HepG2 (cell line): Measurements from ENCODE around the gene DUSP22. TPM values are rescaled to one million over a fixed set of nuclear protein-coding genes. Genes with fewer than 3 reads are reported as not detected.

Experiments used
- ATAC-seq: fragments of 200-7000 bp; cut with Tn5 transposase; 3 replicates; pipeline ENCODE4 v1.9.1; 2020; ENCODE audit warnings: mild to moderate bottlenecking, moderate library complexity
- BruUV-seq: library from RNA; stranded (reverse); fragments of 400-500 nt; replicated peaks from 2 replicates; lab custom pipeline; 2021; lab: Mats Ljungman, UMichigan
- CTCF ChIA-PET: fragments of 300-600 bp; formaldehyde crosslinking; extraction: SDS; loops from one replicate; lab custom pipeline; 2021; ENCODE audit warnings: low total read pairs, inconsistent platforms, low intra/inter-chr PET ratio; lab: Yijun Ruan, JAX
- POLR2A ChIA-PET: fragments of 350-600 bp; sonication (Branson Sonifier 250); formaldehyde crosslinking; loops from one replicate; lab custom pipeline; 2020; ENCODE audit warnings: antibody characterized with exemption, inconsistent platforms; lab: Yijun Ruan, JAX
- DNase-seq: peaks from one replicate; pipeline ENCODE4 v3.0.0-alpha.2; 2015; ENCODE audit warnings: low spot score
- FAIRE-seq: peaks from 3 replicates; lab custom pipeline; 2011; peaks lifted over from hg19 to GRCh38; lab: Jason Lieb, UNC
- H2AFZ ChIP-seq: one replicate; pipeline ENCODE4 v1.6.1; 2011; ENCODE audit warnings: low read length, inconsistent platforms
- H3K27ac ChIP-seq: fragments of 300-600 bp; 3 replicates; pipeline ENCODE4 v1.8.0; 2011; ENCODE audit warnings: mixed run types, mild to moderate bottlenecking, mixed read lengths, low read length, inconsistent platforms; ENCODE audit not compliant: insufficient read depth; ENCODE audit errors: extremely low read length
- H3K27me3 ChIP-seq, 2 experiments: fragments of 200-600 bp in 1 of 2; 2 replicates in 1 of 2; 3 replicates in 1 of 2; pipeline versions ENCODE4 v1.6.0 to v1.8.0; 2011; ENCODE audit warnings: low read length in 2 of 2, mild to moderate bottlenecking in 2 of 2, moderate library complexity in 2 of 2, inconsistent platforms in 1 of 2; ENCODE audit not compliant: insufficient read depth in 2 of 2, control insufficient read depth in 1 of 2
- H3K36me3 ChIP-seq, 2 experiments: fragments of 200-600 bp in 1 of 2; replicated peaks in 1 of 2; 2 replicates in 1 of 2; 3 replicates in 1 of 2; pipeline versions ENCODE4 v1.5.1 to v1.8.0; 2011; ENCODE audit warnings: low read length in 2 of 2, inconsistent platforms in 1 of 2; ENCODE audit not compliant: insufficient read depth in 2 of 2, control insufficient read depth in 1 of 2
- H3K4me1 ChIP-seq: 2 replicates; pipeline ENCODE4 v1.5.1; 2012; ENCODE audit warnings: low read length, inconsistent platforms; ENCODE audit not compliant: insufficient read depth
- H3K4me2 ChIP-seq: 2 replicates; pipeline ENCODE4 v1.6.0; 2011; ENCODE audit warnings: low read depth, low read length, inconsistent platforms
- H3K4me3 ChIP-seq, 3 experiments: fragments of 200-600 bp in 1 of 3; sonication (generic), shearing (Covaris generic) in 1 of 3; replicated peaks in 1 of 3; 2 replicates each; pipeline ENCODE4 v1.5.1; 2011 to 2016; ENCODE audit warnings: low read length in 3 of 3, inconsistent platforms in 2 of 3, low read depth in 2 of 3, mild to moderate bottlenecking in 2 of 3, control low read depth in 1 of 3, mixed read lengths in 1 of 3; ENCODE audit not compliant: insufficient read depth in 1 of 3
- H3K79me2 ChIP-seq: one replicate; pipeline ENCODE4 v1.6.1; 2011; ENCODE audit warnings: low read length, inconsistent platforms; ENCODE audit not compliant: insufficient read depth
- H3K9ac ChIP-seq: 2 replicates; pipeline ENCODE4 v1.6.0; 2011; ENCODE audit warnings: mild to moderate bottlenecking, low read depth, low read length, inconsistent platforms; ENCODE audit not compliant: insufficient read depth
- H3K9me3 ChIP-seq: 2 replicates; pipeline ENCODE4 v1.5.1; 2012; ENCODE audit warnings: mild to moderate bottlenecking, low read length
- H4K20me1 ChIP-seq: 2 replicates; pipeline ENCODE4 v1.6.0; 2011; ENCODE audit warnings: inconsistent platforms, mild to moderate bottlenecking, low read length, moderate library complexity; ENCODE audit not compliant: insufficient read depth
- LCORL ChIP-seq, 2 experiments: fragments of 450-650 bp in 1 of 2; sonication (generic) in 1 of 2; formaldehyde crosslinking in 1 of 2; IDR thresholded peaks; 2 replicates each; pipeline versions ENCODE4 v1.5.0 to v1.6.1; 2017 to 2020; ENCODE audit warnings: antibody characterized with exemption in 1 of 2, missing genetic modification reagents in 1 of 2
- MXD1 ChIP-seq: sonication (generic); formaldehyde crosslinking; IDR thresholded peaks from 2 replicates; pipeline ENCODE4 v1.4.0; 2020; ENCODE audit warnings: mild to moderate bottlenecking, missing genetic modification reagents
- NAIF1 ChIP-seq: sonication (generic); formaldehyde crosslinking; IDR thresholded peaks from 2 replicates; pipeline ENCODE4 v1.5.0; 2020; ENCODE audit warnings: mild to moderate bottlenecking, missing genetic modification reagents, borderline replicate concordance
- SRSF9 ChIP-seq: fragments of 200-400 bp; formaldehyde crosslinking; IDR thresholded peaks from 2 replicates; pipeline ENCODE4 v1.6.1; 2018; ENCODE audit warnings: borderline replicate concordance, mild to moderate bottlenecking, low read depth, low read length; ENCODE audit not compliant: insufficient read depth, poor library complexity, severe bottlenecking
- TRIM22 ChIP-seq: fragments of 450-650 bp; IDR thresholded peaks from 2 replicates; pipeline ENCODE4 v1.6.1; 2017
- ZNF256 ChIP-seq: sonication (generic); formaldehyde crosslinking; conservative IDR thresholded peaks from 2 replicates; pipeline ENCODE4 v1.4.0; 2020; ENCODE audit warnings: missing genetic modification reagents
- WGBS: methylation state at CpG from one replicate; pipeline ENCODE4 v1.1.6; 2017; ENCODE audit warnings: low lambda C conversion rate; 5-methylcytosine and 5-hydroxymethylcytosine counted together
- in situ Hi-C: cut with HindIII; loops from 2 replicates; pipeline ENCODE4 v1.10.0; 2017; ENCODE audit warnings: low pct_unique_long_range_greater_than_20kb; ENCODE audit not compliant: extremely low pct_ligation_motif_present
- intact Hi-C: fragments of 100-400 bp; cut with micrococcal nuclease; formaldehyde crosslinking; loops from one replicate; pipeline ENCODE4 v1.10.0; 2022; ENCODE audit not compliant: unreplicated experiment
- polyA plus RNA-seq, 8 experiments: library from polyadenylated mRNA; depleted of rRNA in 3 of 8; stranded (reverse) in 7 of 8; unstranded in 1 of 8; fragments of >200 nt; fragmentation: Illumina TruSeq in 4 of 8; extraction: Trizol in 4 of 8; gene quantifications; 2 replicates each; pipeline versions ENCODE4 v1.2.1 to v1.2.3, GENCODE V29; 2011 to 2016; ENCODE audit warnings: low read depth in 4 of 8, missing spikeins in 1 of 8, mixed read lengths in 1 of 8; ENCODE audit not compliant: insufficient read depth in 1 of 8
- total RNA-seq, 5 experiments: library from RNA; depleted of rRNA; stranded (reverse); fragments of >200 nt; fragmentation: Illumina TruSeq; extraction: Trizol; gene quantifications; 2 replicates each; pipeline ENCODE4 v1.2.3, GENCODE V29; 2016; ENCODE audit warnings: low read depth in 1 of 5

The DUSP22 gene
- total and polyA plus RNA-seq, 2 of the 13 experiments (the other 11 are each of a cell fraction or from before 2014, with no cell fraction given) = 20.2 to 32.8 TPM

DNA sequence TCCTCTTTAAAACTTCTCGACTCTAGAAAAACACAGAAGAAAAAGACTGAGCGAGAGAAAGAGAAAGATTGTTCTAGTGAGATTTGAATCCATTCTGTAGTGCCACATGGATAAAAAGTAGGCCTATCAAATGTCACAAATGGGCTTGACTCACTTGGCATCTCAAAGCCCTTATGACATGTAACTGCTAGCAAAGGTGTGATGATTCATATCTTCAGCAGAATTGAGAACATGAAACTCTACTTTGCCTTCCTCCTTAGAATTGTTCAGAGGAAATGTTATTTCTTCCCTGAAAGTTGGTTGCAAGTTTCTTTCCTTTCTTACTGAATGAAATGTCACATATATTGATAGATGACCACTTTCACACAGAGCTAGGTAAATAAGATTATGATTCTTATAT, 40.4 kb upstream of the DUSP22 start:
- Histone ChIP-seq H3K79me2 (no peaks in the 10 kb centered on the region), H3K27me3 (peaks cover 1 to 16% of the 10 kb centered on the region in 2 experiments; a peak in 3 of 5 replicates), H2AFZ (no peak overlapping the region), H4K20me1 (no peaks in the 10 kb centered on the region), H3K9ac (no peak overlapping the region), H3K4me1 (peaks cover 15% of the 10 kb centered on the region), H3K36me3 (no peaks in the 10 kb centered on the region), H3K4me3 (no peak overlapping the region), H3K27ac (no peak overlapping the region), H3K9me3 (no peaks in the 10 kb centered on the region), H3K4me2 (no peak overlapping the region)
- ChIA-PET POLR2A (no interaction called here), CTCF (no interaction called here)
- DNase-seq (no peak), ATAC-seq (no peak), FAIRE-seq (no peak)
- no TSS peak for BruUV-seq
- no peak for TF ChIP-seq MXD1 (CRISPR knock-in tag)
- in situ Hi-C loops (no loop called here), intact Hi-C loops (no loop called here)
- WGBS = 2% methylated on average over 2 of the region's 2 CpGs

GRCh38 chr6:252775-253535, 39.3 kb upstream of the DUSP22 start:
- in situ Hi-C loops = no loop called here

More at GRCh38 chr6:252775-253535, 39.3 kb upstream of the DUSP22 start:
- WGBS = 38% methylated on average over 8 of the region's 8 CpGs
- no peak overlapping the region for H3K4me2 ChIP-seq
- no peaks in the 10 kb centered on the region for H4K20me1 ChIP-seq
- H3K27ac ChIP-seq = no peak overlapping the region
- H3K9me3 ChIP-seq = no peaks in the 10 kb centered on the region
- no peak overlapping the region for H2AFZ ChIP-seq
- CTCF ChIA-PET = no interaction called here
- FAIRE-seq = no peak
- no peak overlapping the region for H3K4me3 ChIP-seq
- no peak overlapping the region for H3K9ac ChIP-seq
- no peak for DNase-seq
- H3K79me2 ChIP-seq = no peaks in the 10 kb centered on the region
- intact Hi-C loops = no loop called here
- ATAC-seq = no peak
- no TSS peak for BruUV-seq
- peaks cover 15% of the 10 kb centered on the region for H3K4me1 ChIP-seq
- H3K27me3 ChIP-seq = peaks cover 1 to 16% of the 10 kb centered on the region in 2 experiments; a peak in 3 of 5 replicates
- TF ChIP-seq TRIM22 (no peak), SRSF9 (no peak), ZNF256 (CRISPR knock-in tag) (no peak), LCORL (IDR thresholded peaks at IDR 0.05) (no peak), LCORL (CRISPR knock-in tag; IDR thresholded peaks at IDR 0.05) (no peak), NAIF1 (CRISPR knock-in tag) (no peak), MXD1 (CRISPR knock-in tag) (no peak)
- no peaks in the 10 kb centered on the region for H3K36me3 ChIP-seq
- POLR2A ChIA-PET = no interaction called here
